Mesendoderm (in vitro differentiated cells): ENCODE results near the gene DYNC1I1.

Source experiments
- DNase-seq: peaks from one replicate; pipeline ENCODE4 v3.0.0; 2013
- H2AK5ac ChIP-seq: 2 replicates; pipeline ENCODE4 v1.6.1; 2013; ENCODE audit warnings: low read length, inconsistent platforms
- H2BK120ac ChIP-seq: 2 replicates; pipeline ENCODE4 v1.6.1; 2013; ENCODE audit warnings: low read depth, mild to moderate bottlenecking, low read length, moderate library complexity, mixed read lengths
- H2BK15ac ChIP-seq: replicated peaks from 2 replicates; pipeline ENCODE4 v1.6.1; 2013; ENCODE audit warnings: low read depth, mild to moderate bottlenecking, moderate library complexity
- H2BK5ac ChIP-seq: 2 replicates; pipeline ENCODE4 v1.6.1; 2013; ENCODE audit warnings: low read length, inconsistent platforms
- H3K18ac ChIP-seq: 2 replicates; pipeline ENCODE4 v1.6.1; 2013; ENCODE audit warnings: mild to moderate bottlenecking, low read length, mixed read lengths
- H3K23ac ChIP-seq: one replicate; pipeline ENCODE4 v1.6.1; 2013; ENCODE audit warnings: low read length
- H3K27ac ChIP-seq: 2 replicates; pipeline ENCODE4 v1.5.1; 2013; ENCODE audit warnings: low read depth, mild to moderate bottlenecking, inconsistent platforms, low read length, moderate library complexity
- H3K27me3 ChIP-seq: 2 replicates; pipeline ENCODE4 v1.6.1; 2013; ENCODE audit warnings: low read length, control low read depth, mild to moderate bottlenecking, inconsistent platforms; ENCODE audit not compliant: insufficient read depth, poor library complexity
- H3K36me3 ChIP-seq: 2 replicates; pipeline ENCODE4 v1.6.1; 2013; ENCODE audit warnings: low read length, inconsistent platforms; ENCODE audit not compliant: control insufficient read depth, insufficient read depth
- H3K4ac ChIP-seq: one replicate; pipeline ENCODE4 v1.6.1; 2013; ENCODE audit warnings: low read depth, mild to moderate bottlenecking, low read length, moderate library complexity
- H3K4me1 ChIP-seq: 2 replicates; pipeline ENCODE4 v1.6.1; 2013; ENCODE audit warnings: low read depth, low read length, inconsistent platforms; ENCODE audit not compliant: control insufficient read depth
- H3K4me2 ChIP-seq: 2 replicates; pipeline ENCODE4 v1.6.1; 2013; ENCODE audit warnings: low read length
- H3K4me3 ChIP-seq: 2 replicates; pipeline ENCODE4 v1.5.1; 2013; ENCODE audit warnings: mild to moderate bottlenecking, low read length
- H3K56ac ChIP-seq: one replicate; pipeline ENCODE4 v1.6.1; 2013; ENCODE audit warnings: low read length
- H3K79me1 ChIP-seq: 2 replicates; pipeline ENCODE4 v1.6.1; 2013; ENCODE audit warnings: low read length, inconsistent platforms
- H3K79me2 ChIP-seq: 2 replicates; pipeline ENCODE4 v1.6.1; 2013; ENCODE audit warnings: mild to moderate bottlenecking, low read length; ENCODE audit not compliant: control insufficient read depth, insufficient read depth
- H3K9ac ChIP-seq: 2 replicates; pipeline ENCODE4 v1.6.1; 2013; ENCODE audit warnings: low read length, inconsistent platforms
- H4K5ac ChIP-seq: one replicate; pipeline ENCODE4 v1.6.1; 2013; ENCODE audit warnings: low read length
- H4K8ac ChIP-seq: one replicate; pipeline ENCODE4 v1.6.1; 2013; ENCODE audit warnings: low read depth, mild to moderate bottlenecking, control low read depth, low read length, moderate library complexity
- WGBS: extraction: QIAGEN DNeasy Blood & Tissue Kit; methylation state at CpG from one replicate; pipeline ENCODE4 v1.1.7; 2013; ENCODE audit warnings: low lambda C conversion rate, missing lambda C conversion rate; ENCODE audit not compliant: insufficient coverage; ENCODE audit errors: extremely low coverage; 5-methylcytosine and 5-hydroxymethylcytosine counted together

DYNC1I1 gene

DNA sequence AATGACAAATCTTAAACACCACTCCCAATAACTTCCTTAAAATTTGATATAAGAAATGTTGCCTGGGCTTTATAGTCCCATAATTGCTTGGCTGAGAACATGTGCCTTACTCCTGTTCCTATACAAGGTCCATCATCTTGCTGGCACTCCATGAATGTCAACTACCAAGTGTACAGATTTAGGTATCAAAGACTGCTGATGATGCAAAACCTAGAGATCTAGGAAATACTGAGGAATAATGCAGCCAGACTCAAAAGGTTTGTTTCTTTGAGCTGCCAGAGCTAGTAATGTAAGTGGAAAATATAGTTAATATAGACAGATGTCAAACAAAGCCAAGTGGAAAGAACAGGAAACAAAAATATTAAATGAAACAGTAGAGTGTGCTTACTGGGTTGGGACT is 121.1 kb downstream of the DYNC1I1 start:
- Histone ChIP-seq H3K79me1 (no peaks in the 10 kb centered on the region), H3K23ac (no peak overlapping the region), H3K27me3 (no peaks in the 10 kb centered on the region), H3K27ac (no peak overlapping the region), H3K9ac (no peak overlapping the region), H3K4me2 (no peak overlapping the region), H3K4ac (no peak overlapping the region), H2AK5ac (no peak overlapping the region), H4K5ac (no peak overlapping the region), H3K4me1 (no peaks in the 10 kb centered on the region), H3K56ac (no peak overlapping the region), H2BK5ac (no peak overlapping the region), H2BK15ac (no peak overlapping the region), H3K79me2 (no peaks in the 10 kb centered on the region), H3K36me3 (no peaks in the 10 kb centered on the region), H3K18ac (no peak overlapping the region), H4K8ac (no peak overlapping the region), H2BK120ac (no peak overlapping the region), H3K4me3 (no peak overlapping the region)
- DNase-seq: no peak

DNA sequence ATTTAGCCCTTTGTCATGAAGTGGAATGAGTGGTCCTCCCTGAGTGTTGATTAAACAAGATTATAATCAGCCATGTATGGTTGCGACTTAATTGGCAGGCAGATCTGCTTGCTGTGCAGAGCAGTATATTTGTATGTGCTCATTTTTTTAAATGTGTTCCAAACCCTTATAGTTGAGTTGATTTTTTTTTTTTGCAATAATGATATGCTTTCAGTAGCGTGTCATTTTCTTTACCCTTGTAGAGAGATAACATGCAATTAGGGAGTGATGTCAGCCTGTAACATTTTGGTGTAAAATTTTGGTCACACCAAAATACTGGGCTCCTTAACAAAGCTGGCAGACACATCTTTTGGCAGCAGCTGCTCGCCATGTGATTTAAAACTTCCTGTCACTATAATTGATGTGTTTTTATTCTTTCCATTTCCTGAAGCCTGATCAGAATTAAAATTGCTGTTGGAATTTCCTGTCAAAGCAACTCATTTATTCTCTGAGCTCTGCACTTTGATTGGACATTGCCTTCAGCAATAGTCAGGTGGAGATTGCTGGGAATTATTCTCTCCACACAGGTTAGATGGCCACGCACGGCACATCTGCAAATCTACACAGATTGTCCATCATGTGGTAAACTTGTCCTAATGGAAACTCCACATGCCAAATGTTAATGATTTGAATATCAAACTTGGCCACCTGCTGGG is 125.3 kb downstream of the DYNC1I1 start:
- H3K9ac ChIP-seq: no peak overlapping the region
- DNase-seq: peak; percentile 23
- H3K79me2 ChIP-seq: no peaks in the 10 kb centered on the region
- no peaks in the 10 kb centered on the region for H3K27me3 ChIP-seq
- H2BK5ac ChIP-seq: no peak overlapping the region
- no peak overlapping the region for H4K8ac ChIP-seq
- H2BK120ac ChIP-seq: no peak overlapping the region
- H2BK15ac ChIP-seq: no peak overlapping the region
- H3K36me3 ChIP-seq: no peaks in the 10 kb centered on the region
- no peak overlapping the region for H3K56ac ChIP-seq
- no peak overlapping the region for H3K4me3 ChIP-seq
- H2AK5ac ChIP-seq: no peak overlapping the region
- no peak overlapping the region for H3K18ac ChIP-seq
- H4K5ac ChIP-seq: no peak overlapping the region
- no peak overlapping the region for H3K4me2 ChIP-seq
- no peaks in the 10 kb centered on the region for H3K4me1 ChIP-seq
- no peak overlapping the region for H3K27ac ChIP-seq
- H3K4ac ChIP-seq: no peak overlapping the region
- H3K23ac ChIP-seq: no peak overlapping the region
- no CpG with 5 or more reads among the region's 5 CpGs for WGBS
- no peaks in the 10 kb centered on the region for H3K79me1 ChIP-seq

DNA sequence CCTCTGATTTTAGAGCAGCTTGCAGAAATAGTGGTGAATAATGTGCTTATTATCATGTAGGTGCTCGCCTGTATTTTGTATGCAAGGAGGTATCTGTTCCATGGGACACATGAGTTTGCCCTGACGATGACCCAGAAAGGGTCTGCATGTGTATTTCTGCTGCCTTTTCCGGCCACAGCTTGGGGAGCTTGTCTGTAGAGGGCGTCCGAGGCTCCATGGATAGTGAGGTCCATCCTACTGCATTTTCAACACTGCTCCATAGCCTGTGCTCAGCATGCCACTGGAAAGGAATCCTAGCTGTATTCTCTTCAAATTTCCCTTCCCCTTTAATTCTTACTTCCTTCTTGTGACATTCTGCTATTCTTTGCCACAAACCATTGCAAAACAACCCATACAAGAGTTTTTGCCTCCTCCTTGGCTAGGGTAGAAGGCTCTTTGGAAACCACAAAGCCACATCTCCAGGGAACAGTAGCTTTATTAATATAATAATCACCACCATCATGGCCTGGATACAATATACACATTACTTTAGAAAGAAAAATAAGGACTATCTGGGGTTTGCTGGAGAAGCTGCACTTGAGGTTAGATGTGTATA is 127.7 kb downstream of the DYNC1I1 start:
- H3K4me3 ChIP-seq: no peak overlapping the region

DNA sequence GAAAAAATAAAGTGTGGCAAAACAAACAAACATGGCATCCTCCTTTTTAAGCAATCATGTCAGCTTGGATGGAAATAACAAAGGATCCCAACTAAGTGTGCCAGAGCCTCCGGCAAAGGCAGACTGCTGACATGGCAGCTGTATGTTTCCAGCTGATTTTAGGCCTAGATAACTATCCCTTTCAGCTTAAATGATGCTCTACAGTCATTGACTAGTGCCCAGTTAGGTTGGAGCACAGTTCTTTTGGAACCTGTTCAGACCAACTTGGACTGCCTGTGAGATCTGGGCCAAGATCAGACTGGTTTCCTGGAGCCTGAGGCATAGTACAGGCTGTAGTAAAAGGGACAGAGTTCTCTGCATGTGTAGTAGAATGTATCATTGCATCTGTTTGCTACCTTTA is 128.7 kb downstream of the DYNC1I1 start:
- Histone ChIP-seq H2BK15ac (no peak overlapping the region), H3K4me3 (no peak overlapping the region), H3K23ac (no peak overlapping the region), H3K36me3 (no peaks in the 10 kb centered on the region), H3K9ac (no peak overlapping the region), H3K4ac (no peak overlapping the region), H4K8ac (no peak overlapping the region), H3K27me3 (no peaks in the 10 kb centered on the region), H3K27ac (no peak overlapping the region), H2BK120ac (no peak overlapping the region), H3K56ac (no peak overlapping the region), H3K4me2 (no peak overlapping the region), H3K79me2 (no peaks in the 10 kb centered on the region), H3K18ac (no peak overlapping the region), H4K5ac (no peak overlapping the region), H3K4me1 (no peaks in the 10 kb centered on the region), H2AK5ac (no peak overlapping the region), H3K79me1 (no peaks in the 10 kb centered on the region), H2BK5ac (no peak overlapping the region)
- DNase-seq: no peak
- WGBS: no CpG with 5 or more reads among the region's 1 CpG

More for the DNA sequence above, 127.7 kb downstream of the DYNC1I1 start:
- Histone ChIP-seq H3K27ac (no peak overlapping the region), H3K36me3 (no peaks in the 10 kb centered on the region), H2BK15ac (no peak overlapping the region), H3K4me1 (no peaks in the 10 kb centered on the region), H3K4me2 (no peak overlapping the region), H4K8ac (no peak overlapping the region), H2BK5ac (no peak overlapping the region), H2BK120ac (no peak overlapping the region), H3K27me3 (no peaks in the 10 kb centered on the region), H3K79me2 (no peaks in the 10 kb centered on the region), H3K9ac (no peak overlapping the region), H3K23ac (no peak overlapping the region), H3K4ac (no peak overlapping the region), H3K18ac (no peak overlapping the region), H3K79me1 (no peaks in the 10 kb centered on the region), H4K5ac (no peak overlapping the region), H2AK5ac (no peak overlapping the region), H3K56ac (no peak overlapping the region)
- WGBS: no CpG with 5 or more reads among the region's 5 CpGs
- DNase-seq: peak; percentile 55

DNA sequence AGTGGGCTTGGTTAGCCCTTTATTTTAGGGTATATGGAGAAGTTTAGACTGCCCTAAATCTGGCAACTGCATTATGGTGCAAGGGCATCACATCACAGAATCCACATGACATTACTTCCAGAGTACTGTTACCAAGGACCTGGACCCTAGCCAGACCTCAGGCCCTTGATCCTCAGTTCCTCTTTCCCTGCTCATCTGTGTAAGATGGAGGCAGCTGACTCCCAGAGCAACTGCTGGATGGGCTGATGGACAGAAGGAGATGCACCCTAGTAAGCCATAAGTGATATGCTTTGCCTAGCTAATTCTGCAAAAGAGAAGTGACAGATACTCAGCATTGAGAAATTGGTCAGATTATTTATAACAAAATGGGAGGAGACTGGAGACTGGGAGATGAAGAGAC is 131.7 kb downstream of the DYNC1I1 start:
- H3K4me1 ChIP-seq: no peaks in the 10 kb centered on the region
- H3K56ac ChIP-seq: no peak overlapping the region
- no peak overlapping the region for H2BK120ac ChIP-seq
- no peak overlapping the region for H4K5ac ChIP-seq
- H3K79me2 ChIP-seq: no peaks in the 10 kb centered on the region
- H4K8ac ChIP-seq: no peak overlapping the region
- H3K23ac ChIP-seq: no peak overlapping the region
- no peak overlapping the region for H2BK15ac ChIP-seq
- H3K36me3 ChIP-seq: no peaks in the 10 kb centered on the region
- DNase-seq: no peak
- no peaks in the 10 kb centered on the region for H3K79me1 ChIP-seq
- H3K4me2 ChIP-seq: no peak overlapping the region
- H3K27me3 ChIP-seq: no peaks in the 10 kb centered on the region
- no peak overlapping the region for H3K18ac ChIP-seq
- H2BK5ac ChIP-seq: no peak overlapping the region
- H3K4me3 ChIP-seq: no peak overlapping the region
- H3K27ac ChIP-seq: no peak overlapping the region
- no peak overlapping the region for H2AK5ac ChIP-seq
- no peak overlapping the region for H3K4ac ChIP-seq
- no peak overlapping the region for H3K9ac ChIP-seq

DNA sequence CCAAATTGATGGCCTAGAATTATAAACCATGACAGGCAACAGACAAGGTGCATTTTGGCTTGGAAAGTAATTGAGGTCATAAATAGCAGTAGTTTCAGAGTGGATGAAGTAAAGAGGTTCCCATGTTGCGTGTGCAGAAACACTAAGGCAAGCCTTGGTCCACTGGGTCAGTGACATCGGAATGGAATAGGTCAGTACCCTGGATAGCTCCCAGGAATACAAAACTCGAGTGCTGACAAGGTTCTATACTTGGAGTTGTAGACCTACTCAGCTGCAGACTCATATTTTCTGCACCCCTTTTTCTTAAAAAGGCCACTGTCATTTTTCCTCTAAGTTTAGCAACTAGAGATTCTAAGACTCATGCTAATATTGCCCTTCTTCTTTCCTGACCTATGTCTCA is 132.8 kb downstream of the DYNC1I1 start:
- Histone ChIP-seq H4K8ac (no peak overlapping the region), H3K4me1 (no peaks in the 10 kb centered on the region), H3K4me2 (no peak overlapping the region), H3K9ac (no peak overlapping the region), H2BK5ac (no peak overlapping the region), H2BK15ac (no peak overlapping the region), H3K4ac (no peak overlapping the region), H3K23ac (no peak overlapping the region), H3K27me3 (no peaks in the 10 kb centered on the region), H4K5ac (no peak overlapping the region), H3K36me3 (no peaks in the 10 kb centered on the region), H3K79me1 (no peaks in the 10 kb centered on the region), H3K18ac (no peak overlapping the region), H3K27ac (no peak overlapping the region), H2BK120ac (no peak overlapping the region), H3K4me3 (no peak overlapping the region), H2AK5ac (no peak overlapping the region), H3K79me2 (no peaks in the 10 kb centered on the region), H3K56ac (no peak overlapping the region)
- no CpG with 5 or more reads among the region's 3 CpGs for WGBS
- peak; percentile 34 for DNase-seq
